Activated CD4-positive, alpha-beta T cell treated with anti-CD3 and anti-CD28 coated beads for 24 hours (primary cell): ENCODE data around the gene SIM2.

ENCODE experiments used
- DNase-seq, 2 donors: peaks; one replicate each; pipeline ENCODE4 v3.0.0-alpha.2; 2020; ENCODE audit warnings: low read depth in 2 of 2

The SIM2 gene

GRCh38 chr21:36735201-36735515 is 36.2 kb downstream of the SIM2 start:
- DNase-seq = no peak

DNA sequence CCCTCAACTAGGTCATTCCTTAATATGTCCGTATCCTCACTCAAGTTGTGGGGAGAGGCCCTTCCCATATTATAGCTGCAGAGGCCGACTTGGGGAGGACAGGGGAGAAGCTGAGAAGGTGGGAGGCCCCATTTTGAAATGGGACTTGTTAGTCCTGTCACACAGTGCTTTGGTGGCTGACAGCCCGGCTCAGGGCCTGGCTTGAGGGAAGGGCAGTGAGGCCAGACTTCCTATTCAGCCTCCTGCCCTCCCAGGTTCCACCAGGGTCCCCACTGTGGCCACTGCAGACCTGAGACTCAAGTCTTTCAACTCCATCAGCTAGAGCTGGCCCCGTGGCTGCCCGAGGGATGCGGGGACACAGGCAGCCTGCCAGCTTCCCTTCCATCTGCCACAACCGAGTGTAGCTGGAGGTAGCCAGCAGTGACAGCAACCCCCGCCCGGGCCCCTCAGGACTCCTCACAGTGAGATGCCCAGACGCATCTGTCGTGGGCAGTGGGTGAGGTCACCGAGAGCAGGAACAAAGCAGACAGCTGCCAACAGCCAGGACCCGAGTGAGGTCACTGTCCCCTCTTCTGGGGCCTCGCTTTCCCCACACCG is 36.9 kb downstream of the SIM2 start:
- no peak for DNase-seq

DNA sequence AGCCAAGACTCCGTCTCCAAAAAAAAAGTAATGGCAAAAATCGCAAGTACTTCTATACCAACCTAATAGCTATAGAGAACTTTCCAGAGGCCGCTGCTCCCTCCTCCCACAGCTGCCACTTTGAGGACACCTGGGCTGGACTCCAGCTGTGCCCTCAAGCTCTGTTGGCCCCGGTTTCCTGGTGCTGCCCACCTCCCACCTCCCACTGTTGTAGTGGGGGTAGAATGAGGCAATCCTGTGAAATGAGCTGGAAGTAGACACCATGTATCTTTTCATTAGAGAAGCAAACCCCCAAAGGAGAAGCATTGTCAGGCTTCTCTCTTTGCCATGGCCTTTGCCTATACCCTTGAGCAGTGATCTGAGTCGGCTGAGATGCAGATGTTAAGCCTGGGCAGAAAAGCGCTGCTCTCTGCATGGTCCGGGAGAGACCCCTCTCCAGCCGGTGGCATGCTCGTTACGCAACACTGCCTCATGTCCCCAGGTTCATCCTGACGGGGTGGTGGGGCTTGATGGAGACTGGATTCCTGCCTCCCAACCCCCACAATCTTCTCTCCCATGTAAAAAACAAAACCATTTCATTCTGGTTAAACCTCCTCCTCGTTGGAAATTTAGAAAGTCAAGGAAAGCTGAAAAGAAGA is 39.7 kb downstream of the SIM2 start:
- DNase-seq = no peak

GRCh38 chr21:36741506-36741905 is 42.6 kb downstream of the SIM2 start:
- no peak for DNase-seq

DNA sequence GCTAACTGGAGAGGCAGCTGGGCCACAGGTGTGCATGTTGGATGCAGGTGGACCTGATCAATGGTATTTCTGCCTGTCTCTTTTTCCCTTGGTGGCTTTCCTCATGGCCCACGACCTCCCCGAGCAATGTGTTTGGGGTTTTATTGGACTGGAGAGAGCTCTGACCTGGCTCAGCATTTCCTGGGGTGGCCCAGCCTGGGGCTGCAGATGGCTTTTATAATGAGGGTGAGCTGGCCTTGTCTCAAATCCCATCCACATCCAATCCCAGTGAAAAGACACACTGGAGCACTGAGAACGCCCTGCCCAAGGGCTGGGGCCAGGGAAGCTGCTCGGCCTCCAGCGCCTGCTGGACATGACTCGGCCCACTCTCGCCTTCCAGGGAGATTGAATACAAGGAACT is 44.1 kb downstream of the SIM2 start:
- no peak for DNase-seq

- DNase-seq = no peak
Observed at GRCh38 chr21:36743446-36743845, 44.5 kb downstream of the SIM2 start.

- no peak for DNase-seq
Observed at GRCh38 chr21:36744190-36744559, 45.3 kb downstream of the SIM2 start.

DNA sequence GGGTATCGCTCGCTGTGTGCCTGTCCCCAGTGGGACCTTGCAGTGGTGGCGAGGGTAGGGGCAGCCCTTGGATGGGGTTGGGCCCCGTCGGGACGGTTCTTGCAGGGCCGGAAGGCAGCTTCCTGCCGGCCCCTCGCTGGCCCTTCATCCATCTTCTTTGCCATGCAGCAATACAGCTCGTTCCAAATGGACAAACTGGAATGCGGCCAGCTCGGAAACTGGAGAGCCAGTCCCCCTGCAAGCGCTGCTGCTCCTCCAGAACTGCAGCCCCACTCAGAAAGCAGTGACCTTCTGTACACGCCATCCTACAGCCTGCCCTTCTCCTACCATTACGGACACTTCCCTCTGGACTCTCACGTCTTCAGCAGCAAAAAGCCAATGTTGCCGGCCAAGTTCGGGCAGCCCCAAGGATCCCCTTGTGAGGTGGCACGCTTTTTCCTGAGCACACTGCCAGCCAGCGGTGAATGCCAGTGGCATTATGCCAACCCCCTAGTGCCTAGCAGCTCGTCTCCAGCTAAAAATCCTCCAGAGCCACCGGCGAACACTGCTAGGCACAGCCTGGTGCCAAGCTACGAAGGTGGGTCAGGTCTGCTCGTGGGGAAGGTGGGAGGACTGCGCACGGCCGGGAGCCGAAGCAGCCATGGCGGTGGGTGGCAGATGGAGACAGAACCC is 45.8 kb downstream of the SIM2 start:
- no peak for DNase-seq

DNA sequence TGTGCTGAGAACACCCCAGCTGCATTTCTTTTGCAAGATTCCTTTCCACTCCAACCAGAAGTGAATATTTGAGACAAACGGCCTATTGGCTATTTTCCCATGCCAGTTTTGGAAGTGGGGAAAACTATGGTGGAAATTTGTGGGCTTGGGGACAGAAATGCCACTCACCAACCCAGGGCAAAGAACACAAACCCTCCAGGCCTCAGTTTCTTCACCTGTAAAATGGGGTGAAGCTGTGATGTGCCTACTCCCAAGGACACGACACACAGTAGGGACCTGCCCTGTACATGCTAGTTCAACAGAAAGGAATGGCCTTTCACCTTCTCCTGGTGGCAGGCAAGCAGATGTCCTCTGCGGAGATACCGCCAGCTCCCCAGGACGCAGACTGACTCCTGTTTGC is 46.5 kb downstream of the SIM2 start:
- no peak for DNase-seq

DNA sequence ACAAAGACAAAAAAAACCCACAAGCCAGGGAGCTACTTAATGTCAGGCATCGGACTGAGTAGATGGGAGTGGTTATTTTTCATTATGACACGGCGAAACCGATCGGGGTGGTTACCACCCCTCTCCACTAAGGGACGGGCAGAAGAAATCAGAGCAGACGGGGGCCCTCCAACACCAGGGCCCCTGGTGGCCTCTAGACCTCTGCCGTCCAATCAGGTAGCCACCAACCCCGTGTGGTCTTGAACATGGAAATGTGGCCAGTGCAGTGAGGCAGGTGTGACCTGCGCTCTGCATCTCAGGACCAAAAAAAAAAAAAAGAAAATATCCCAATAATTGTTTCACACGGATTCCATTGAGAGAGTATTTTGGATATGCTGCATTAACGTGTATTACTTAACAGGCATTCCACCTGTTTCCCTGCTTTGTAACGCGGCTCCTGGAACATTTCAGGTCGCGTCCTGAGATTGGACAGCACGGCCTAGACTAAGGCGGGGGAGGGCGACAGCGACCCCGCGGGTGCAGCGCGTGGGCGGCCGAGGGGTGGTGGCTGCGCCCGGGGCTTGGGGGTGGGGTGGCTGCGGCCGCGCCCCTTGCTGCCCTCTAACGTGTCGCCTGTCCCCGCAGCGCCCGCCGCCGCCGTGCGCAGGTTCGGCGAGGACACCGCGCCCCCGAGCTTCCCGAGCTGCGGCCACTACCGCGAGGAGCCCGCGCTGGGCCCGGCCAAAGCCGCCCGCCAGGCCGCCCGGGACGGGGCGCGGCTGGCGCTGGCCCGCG is 48.3 kb downstream of the SIM2 start:
- no peak for DNase-seq

DNA sequence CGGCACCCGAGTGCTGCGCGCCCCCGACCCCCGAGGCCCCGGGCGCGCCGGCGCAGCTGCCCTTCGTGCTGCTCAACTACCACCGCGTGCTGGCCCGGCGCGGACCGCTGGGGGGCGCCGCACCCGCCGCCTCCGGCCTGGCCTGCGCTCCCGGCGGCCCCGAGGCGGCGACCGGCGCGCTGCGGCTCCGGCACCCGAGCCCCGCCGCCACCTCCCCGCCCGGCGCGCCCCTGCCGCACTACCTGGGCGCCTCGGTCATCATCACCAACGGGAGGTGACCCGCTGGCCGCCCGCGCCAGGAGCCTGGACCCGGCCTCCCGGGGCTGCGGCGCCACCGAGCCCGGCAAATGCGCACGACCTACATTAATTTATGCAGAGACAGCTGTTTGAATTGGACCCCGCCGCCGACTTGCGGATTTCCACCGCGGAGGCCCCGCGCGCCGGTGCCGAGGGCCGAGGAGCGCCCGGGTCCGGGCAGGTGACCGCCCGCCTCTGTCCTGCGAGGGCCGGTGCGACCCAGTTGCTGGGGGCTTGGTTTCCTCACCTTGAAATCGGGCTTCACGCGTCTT is 49.0 kb downstream of the SIM2 start:
- peak; percentile 25 to 45 for DNase-seq

GRCh38 chr21:36749935-36750575 is 51.1 kb downstream of the SIM2 start:
- DNase-seq = no peak

- no peak for DNase-seq
Observed at GRCh38 chr21:36750576-36750959, 51.7 kb downstream of the SIM2 start.

GRCh38 chr21:36751383-36751782 is 52.5 kb downstream of the SIM2 start:
- no peak for DNase-seq

DNA sequence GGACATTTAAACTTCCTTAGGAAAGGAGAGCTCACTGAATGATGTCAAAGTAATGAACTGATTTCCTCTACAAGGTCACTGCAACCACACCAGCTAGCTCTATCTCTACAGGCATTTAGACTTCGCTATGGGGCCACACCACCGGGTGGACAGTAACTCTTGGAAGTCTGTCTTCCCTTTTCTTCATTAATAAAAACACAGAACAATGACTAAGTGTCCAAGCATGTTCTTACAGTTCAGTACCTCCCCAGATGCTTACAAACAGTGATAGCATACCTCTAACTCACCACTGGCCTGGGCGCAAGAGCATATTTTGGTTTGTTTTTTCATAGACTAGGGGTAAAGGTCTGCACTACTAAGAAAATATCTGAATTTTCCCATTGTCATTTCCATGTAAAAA is 54.6 kb downstream of the SIM2 start:
- DNase-seq = no peak

DNA sequence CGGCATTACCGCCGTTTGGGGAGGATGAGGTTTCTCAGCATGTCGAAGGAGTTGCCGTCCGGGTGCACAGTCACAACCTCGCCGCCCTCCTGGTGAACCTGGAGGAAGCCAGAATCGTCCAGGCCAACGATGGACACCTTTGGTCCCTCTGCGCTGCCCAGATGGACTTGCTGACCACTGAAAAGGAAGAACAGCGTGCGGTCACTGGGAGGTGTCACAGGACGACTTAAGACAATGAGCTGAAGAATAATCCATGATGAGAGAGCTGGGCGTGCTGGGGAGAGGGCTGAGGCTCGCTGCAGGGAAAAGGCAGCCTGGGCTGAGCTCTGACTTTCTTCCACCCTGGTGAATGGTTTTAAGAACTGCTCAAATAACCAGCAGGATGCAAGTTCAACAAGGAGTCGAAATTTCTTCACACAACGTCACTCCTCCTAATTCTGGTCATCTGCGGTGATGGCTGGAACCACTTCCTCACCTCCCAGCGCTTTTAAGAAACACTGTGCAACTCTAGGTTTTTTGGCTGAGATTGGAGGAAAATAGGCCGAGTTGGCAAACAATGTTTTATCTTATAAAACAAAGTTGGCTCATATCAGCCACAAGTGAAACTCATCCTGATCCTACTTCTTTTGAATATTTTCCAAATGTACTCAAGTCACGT is 55.5 kb downstream of the SIM2 start:
- no peak for DNase-seq

DNA sequence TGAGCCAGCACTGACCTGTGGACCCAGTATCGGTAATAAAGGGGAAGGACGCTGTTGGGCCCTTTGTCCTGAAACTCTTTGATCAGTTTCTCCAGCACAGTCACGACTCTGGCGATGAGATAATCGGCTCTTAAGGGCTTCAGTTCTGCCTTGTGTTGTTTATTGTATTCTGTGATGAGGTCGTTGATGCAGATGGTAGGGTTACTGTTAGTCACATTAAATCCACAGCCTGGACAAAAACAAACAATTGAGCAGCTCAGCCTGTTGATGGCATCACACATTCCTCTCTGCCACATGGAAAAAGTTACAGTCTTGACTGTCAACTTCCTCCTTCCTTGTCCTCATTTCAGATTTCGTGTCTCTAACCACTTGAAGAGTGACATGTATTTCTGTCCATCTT is 57.6 kb downstream of the SIM2 start:
- DNase-seq = no peak

- DNase-seq = no peak
Observed at GRCh38 chr21:36757196-36757595, 58.3 kb downstream of the SIM2 start.

DNA sequence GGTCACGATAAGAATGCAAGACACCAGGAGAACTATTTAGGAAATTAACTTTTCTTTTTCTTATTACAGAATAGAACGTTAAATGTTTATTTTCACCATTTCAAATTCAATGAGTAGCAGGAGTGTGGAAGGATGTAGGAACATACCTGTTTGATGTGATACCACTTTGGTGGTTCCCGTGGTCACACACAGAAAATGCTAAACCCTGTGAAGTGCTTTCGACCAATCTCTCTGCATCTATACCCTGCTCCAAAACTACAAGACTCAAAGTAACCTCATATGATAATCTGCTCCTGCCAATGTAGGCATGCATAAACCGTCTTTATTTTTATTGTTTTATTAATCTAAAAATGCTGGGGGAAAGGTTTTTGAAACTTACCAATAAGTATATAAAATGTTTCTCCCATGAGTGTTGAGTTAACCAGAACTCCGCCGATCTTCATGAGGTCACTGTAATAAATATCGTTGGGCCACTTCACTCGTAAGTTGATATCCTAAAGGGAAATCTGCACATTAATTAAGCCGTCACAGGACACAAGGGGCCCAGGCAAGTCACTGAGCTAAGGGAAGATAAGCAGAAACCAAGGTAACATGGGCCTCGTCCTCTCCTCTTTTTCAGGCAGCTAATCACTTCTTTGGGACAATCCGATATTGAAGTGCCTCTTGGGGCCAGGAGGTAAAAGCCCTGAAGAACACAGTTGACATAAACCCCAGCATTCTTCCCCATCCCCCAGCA is 60.6 kb downstream of the SIM2 start:
- DNase-seq = no peak

DNA sequence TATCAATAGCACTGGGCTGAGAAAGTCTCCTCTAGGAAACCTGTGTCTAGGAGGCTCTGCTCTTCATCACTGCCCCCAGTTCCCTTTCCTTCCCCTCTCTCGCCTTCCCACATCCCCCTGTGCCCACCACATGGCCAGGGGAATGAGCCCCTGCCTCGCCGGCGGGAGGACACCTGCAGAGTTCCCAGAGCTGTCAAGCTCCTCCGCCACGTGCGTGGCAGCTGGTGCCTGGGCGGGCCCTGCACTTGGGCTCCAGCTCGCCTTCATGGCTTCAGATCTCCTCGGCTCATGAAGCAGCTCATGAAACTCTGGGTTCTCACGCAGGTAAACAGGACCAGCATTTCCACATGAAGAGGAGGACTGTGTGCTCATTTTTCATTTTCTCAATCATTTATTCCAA is 62.8 kb downstream of the SIM2 start:
- no peak for DNase-seq

- no peak for DNase-seq
Observed at GRCh38 chr21:36762642-36763041, 63.7 kb downstream of the SIM2 start.
